Neural cell (in vitro differentiated cells): ENCODE results near the gene CDH12. TPM values are rescaled to one million over a fixed set of nuclear protein-coding genes. Genes with fewer than 3 reads are reported as not detected.
A peak's percentile ranks its signal among the peaks of the same experiment; 100 is the strongest.

Experiments
- H2AFZ ChIP-seq: fragments of 200-600, 300-800 bp; sonication (generic), shearing (Covaris generic); 2 replicates; pipeline ENCODE4 v1.6.0; 2014; ENCODE audit warnings: low read depth, mild to moderate bottlenecking, antibody characterized with exemption, low read length, moderate library complexity
- H3F3A ChIP-seq: fragments of 200-600 bp; shearing (Covaris generic); 2 replicates; pipeline ENCODE4 v1.6.1; 2016; ENCODE audit warnings: mild to moderate bottlenecking, moderate library complexity, mixed read lengths, antibody characterized with exemption, low read length; ENCODE audit not compliant: insufficient read depth, poor library complexity, severe bottlenecking
- H3K27ac ChIP-seq: fragments of 200-600, 300-800 bp; sonication (generic), shearing (Covaris generic); 2 replicates; pipeline ENCODE4 v1.5.1; 2014; ENCODE audit warnings: mild to moderate bottlenecking, low read length, moderate library complexity
- H3K27me3 ChIP-seq: fragments of 300-800, 200-600 bp; sonication (generic), shearing (Covaris generic); 2 replicates; pipeline ENCODE4 v1.6.0; 2014; ENCODE audit warnings: mild to moderate bottlenecking, low read depth, low read length, moderate library complexity; ENCODE audit not compliant: insufficient read depth
- H3K36me3 ChIP-seq: fragments of 300-800, 200-600 bp; sonication (generic), shearing (Covaris generic); 2 replicates; pipeline ENCODE4 v1.5.1; 2014; ENCODE audit warnings: mild to moderate bottlenecking, antibody characterized with exemption, low read length, moderate library complexity; ENCODE audit not compliant: insufficient read depth
- H3K4me2 ChIP-seq: fragments of 300-800, 200-600 bp; sonication (generic), shearing (Covaris generic); 2 replicates; pipeline ENCODE4 v1.6.0; 2014; ENCODE audit warnings: mild to moderate bottlenecking, low read length
- H3K4me3 ChIP-seq: fragments of 300-800, 200-600 bp; sonication (generic), shearing (Covaris generic); 2 replicates; pipeline ENCODE4 v1.5.1; 2014; ENCODE audit warnings: mild to moderate bottlenecking, low read length, moderate library complexity
- H3K79me2 ChIP-seq: fragments of 200-600 bp; shearing (Covaris generic); replicated peaks from 2 replicates; pipeline ENCODE4 v1.6.0; 2014; ENCODE audit warnings: mild to moderate bottlenecking, low read length, moderate library complexity; ENCODE audit not compliant: insufficient read depth
- H3K9ac ChIP-seq: fragments of 300-800, 200-600 bp; sonication (generic), shearing (Covaris generic); 2 replicates; pipeline ENCODE4 v1.6.1; 2016; ENCODE audit warnings: mild to moderate bottlenecking, low read length, mixed read lengths
- H3K9me2 ChIP-seq: fragments of 200-600 bp; shearing (Covaris generic); 2 replicates; pipeline ENCODE4 v1.6.1; 2016; ENCODE audit warnings: mild to moderate bottlenecking, low read length, mixed read lengths; ENCODE audit not compliant: insufficient read depth
- H3K9me3 ChIP-seq: fragments of 200-600, 300-800 bp; sonication (generic), shearing (Covaris generic); 2 replicates; pipeline ENCODE4 v1.6.1; 2016; ENCODE audit warnings: mild to moderate bottlenecking, mixed run types, low read length, moderate library complexity, mixed read lengths
- H4K20me1 ChIP-seq: fragments of 200-600 bp; shearing (Covaris generic); 2 replicates; pipeline ENCODE4 v1.6.1; 2016; ENCODE audit warnings: mild to moderate bottlenecking, mixed run types; ENCODE audit not compliant: insufficient read depth
- CTCF ChIP-seq: fragments of 450-650 bp; IDR thresholded peaks from 2 replicates; pipeline ENCODE4 v1.5.1; 2014; ENCODE audit warnings: antibody characterized with exemption, mild to moderate bottlenecking, moderate library complexity; ENCODE audit not compliant: poor library complexity, severe bottlenecking
- EP300 ChIP-seq: fragments of 450-650 bp; conservative IDR thresholded peaks from 2 replicates; pipeline ENCODE4 v1.6.1; 2014; ENCODE audit warnings: antibody characterized with exemption, mild to moderate bottlenecking, moderate library complexity; ENCODE audit not compliant: poor library complexity, severe bottlenecking
- EZH2 ChIP-seq: fragments of 200-600, 300-800 bp; shearing (Covaris generic), sonication (generic); IDR thresholded peaks from 2 replicates; pipeline ENCODE4 v1.6.1; 2014; ENCODE audit warnings: antibody characterized with exemption, low read length, borderline replicate concordance, mild to moderate bottlenecking; ENCODE audit not compliant: insufficient read depth, poor library complexity, severe bottlenecking
- MXI1 ChIP-seq: fragments of 450-650 bp; conservative IDR thresholded peaks from 2 replicates; pipeline ENCODE4 v1.6.1; 2014; ENCODE audit warnings: antibody characterized with exemption, mild to moderate bottlenecking; ENCODE audit not compliant: poor library complexity, severe bottlenecking
- POLR2AphosphoS5 ChIP-seq: IDR thresholded peaks from 2 replicates; pipeline ENCODE4 v1.6.1; 2012
- RAD21 ChIP-seq: fragments of 450-650 bp; conservative IDR thresholded peaks from 2 replicates; pipeline ENCODE4 v1.6.1; 2014; ENCODE audit warnings: antibody characterized with exemption, mild to moderate bottlenecking, moderate library complexity
- REST ChIP-seq: IDR thresholded peaks from 2 replicates; pipeline ENCODE4 v1.6.1; 2012; ENCODE audit warnings: borderline replicate concordance
- SMC3 ChIP-seq: fragments of 450-650 bp; conservative IDR thresholded peaks from 2 replicates; pipeline ENCODE4 v1.6.1; 2014; ENCODE audit warnings: antibody characterized with exemption, mild to moderate bottlenecking, moderate library complexity; ENCODE audit not compliant: poor library complexity
- TAF1 ChIP-seq: IDR thresholded peaks from 2 replicates; pipeline ENCODE4 v1.6.1; 2012; ENCODE audit warnings: low read depth
- polyA plus RNA-seq: library from polyadenylated mRNA; depleted of rRNA; stranded (reverse); fragments of >200 nt; gene quantifications from 2 replicates; pipeline ENCODE4 v1.2.3, GENCODE V29; 2014

Gene CDH12
- polyA plus RNA-seq, 1 donor from 2014 or later, result 2.1 TPM

GRCh38 chr5:22542340-22542739 lies 310.8 kb downstream of the CDH12 start:
- Histone ChIP-seq H3K9me3 (no peaks in the 10 kb centered on the region), H3K4me3 (no peak overlapping the region), H3K9ac (no peak overlapping the region), H4K20me1 (no peaks in the 10 kb centered on the region), H3K36me3 (no peaks in the 10 kb centered on the region), H3K9me2 (no peaks in the 10 kb centered on the region), H3F3A (no peaks in the 10 kb centered on the region), H3K27me3 (no peaks in the 10 kb centered on the region), H3K79me2 (no peaks in the 10 kb centered on the region), H2AFZ (no peak overlapping the region), H3K27ac (no peak overlapping the region), H3K4me2 (no peak overlapping the region)
- no peak for TF ChIP-seq EZH2
- TF ChIP-seq CTCF, result no peak
- TF ChIP-seq MXI1, result no peak
- TF ChIP-seq SMC3, result no peak
- no peak for TF ChIP-seq EP300
- TF ChIP-seq RAD21, result no peak
- TF ChIP-seq POLR2AphosphoS5, result no peak
- no peak for TF ChIP-seq TAF1
- TF ChIP-seq REST, result no peak

- Histone ChIP-seq H3K9ac (no peak overlapping the region), H3F3A (no peaks in the 10 kb centered on the region), H3K36me3 (no peaks in the 10 kb centered on the region), H3K79me2 (no peaks in the 10 kb centered on the region), H2AFZ (no peak overlapping the region), H3K4me3 (peak overlapping the region; percentile 34), H3K4me2 (peak overlapping the region; percentile 18), H4K20me1 (no peaks in the 10 kb centered on the region), H3K9me3 (no peaks in the 10 kb centered on the region), H3K27ac (peak overlapping the region; percentile 54), H3K27me3 (no peaks in the 10 kb centered on the region), H3K9me2 (no peaks in the 10 kb centered on the region)
- peak; percentile 99 for TF ChIP-seq EP300
- TF ChIP-seq TAF1, result no peak
- no peak for TF ChIP-seq REST
- no peak for TF ChIP-seq CTCF
- TF ChIP-seq POLR2AphosphoS5, result peak; percentile 78
Observed at GRCh38 chr5:22541037-22541436, 312.1 kb downstream of the CDH12 start.
